GM12878 (cell line): ENCODE measurements around the gene FMNL2. TPM values are rescaled to one million over a fixed set of nuclear protein-coding genes. Genes with fewer than 3 reads are reported as not detected.

ENCODE experiments used
- ATAC-seq: fragments of 200-7000 bp; cut with Tn5 transposase; 3 replicates; pipeline ENCODE4 v1.9.1; 2020; ENCODE audit warnings: mild to moderate bottlenecking, moderate library complexity
- BruUV-seq: library from RNA; stranded (reverse); fragments of 400-500 nt; replicated peaks from 2 replicates; lab custom pipeline; 2021; lab: Mats Ljungman, UMichigan
- CTCF ChIA-PET: fragments of 300-600 bp; sonication (Branson Sonifier 250); formaldehyde crosslinking; extraction: SDS; loops from one replicate; lab custom pipeline; 2021; ENCODE audit warnings: inconsistent platforms; lab: Yijun Ruan, JAX
- POLR2A ChIA-PET: fragments of 350-600 bp; formaldehyde crosslinking; extraction: SDS; loops from one replicate; lab custom pipeline; 2021; ENCODE audit warnings: inconsistent platforms; lab: Charles Lee
- RAD21 ChIA-PET: fragments of 300-600 bp; sonication (Branson Sonifier 250); formaldehyde crosslinking; loops from one replicate; lab custom pipeline; 2023; ENCODE audit warnings: antibody characterized with exemption; ENCODE audit not compliant: unreplicated experiment; lab: Charles Lee
- SMC1A ChIA-PET: fragments of 300-600 bp; sonication (Branson Sonifier 250); formaldehyde crosslinking; loops from one replicate; lab custom pipeline; 2023; ENCODE audit not compliant: unreplicated experiment, uncharacterized antibody; lab: Charles Lee
- DNase-seq: peaks from one replicate; pipeline ENCODE4 v3.0.0-alpha.2; 2011; ENCODE audit warnings: low read depth, low spot score
- FAIRE-seq: peaks from 3 replicates; lab custom pipeline; 2011; peaks lifted over from hg19 to GRCh38; lab: Jason Lieb, UNC
- H2AFZ ChIP-seq: 2 replicates; pipeline ENCODE4 v1.6.0; 2011; ENCODE audit warnings: low read depth, low read length, control low read depth; ENCODE audit not compliant: control insufficient read depth
- H3K27ac ChIP-seq: 2 replicates; pipeline ENCODE4 v1.5.1; 2011; ENCODE audit warnings: control low read depth; ENCODE audit not compliant: control insufficient read depth, insufficient read depth
- H3K27me3 ChIP-seq, 2 experiments: replicated peaks in 1 of 2; 2 replicates each; pipeline versions ENCODE4 v1.6.0 to v1.6.1; 2011; ENCODE audit warnings: low read length in 1 of 2; ENCODE audit not compliant: control insufficient read depth in 2 of 2, insufficient read depth in 2 of 2
- H3K36me3 ChIP-seq, 2 experiments: 2 replicates each; pipeline ENCODE4 v1.5.1; 2011; ENCODE audit warnings: low read length in 1 of 2; ENCODE audit not compliant: control insufficient read depth in 2 of 2, insufficient read depth in 2 of 2
- H3K4me1 ChIP-seq: 2 replicates; pipeline ENCODE4 v1.6.1; 2011; ENCODE audit warnings: mild to moderate bottlenecking, low read length, moderate library complexity, mixed read lengths; ENCODE audit not compliant: control insufficient read depth, insufficient read depth
- H3K4me2 ChIP-seq: 2 replicates; pipeline ENCODE4 v1.6.0; 2011; ENCODE audit warnings: control low read depth; ENCODE audit not compliant: control insufficient read depth, insufficient read depth
- H3K4me3 ChIP-seq: fragments of 200-600 bp; sonication (generic); 2 replicates; pipeline ENCODE4 v1.5.1; 2016
- H3K79me2 ChIP-seq: 2 replicates; pipeline ENCODE4 v1.6.0; 2011; ENCODE audit warnings: low read length; ENCODE audit not compliant: control insufficient read depth, insufficient read depth
- H3K9ac ChIP-seq: 2 replicates; pipeline ENCODE4 v1.8.0; 2011; ENCODE audit warnings: low read length, control low read depth, mixed read lengths; ENCODE audit not compliant: control insufficient read depth, insufficient read depth
- H3K9me3 ChIP-seq: replicated peaks from 3 replicates; pipeline ENCODE4 v1.5.1; 2011; ENCODE audit warnings: mild to moderate bottlenecking, low read length; ENCODE audit not compliant: control insufficient read depth, insufficient read depth
- H4K20me1 ChIP-seq: 2 replicates; pipeline ENCODE4 v1.6.0; 2011; ENCODE audit not compliant: control insufficient read depth, insufficient read depth
- CREM ChIP-seq: IDR thresholded peaks from 2 replicates; pipeline ENCODE4 v1.6.1; 2014; ENCODE audit warnings: antibody characterized with exemption, low read depth
- NFIC ChIP-seq: IDR thresholded peaks from 2 replicates; pipeline ENCODE4 v1.6.1; 2012; ENCODE audit warnings: low read depth, mild to moderate bottlenecking, inconsistent platforms, low read length, moderate library complexity
- NRF1 ChIP-seq: conservative IDR thresholded peaks from 2 replicates; pipeline ENCODE4 v1.6.1; 2011; ENCODE audit warnings: mild to moderate bottlenecking, low read depth, low read length, improper control_type of control experiment
- PAX8 ChIP-seq: fragments of 450-650 bp; IDR thresholded peaks from 2 replicates; pipeline ENCODE4 v1.6.1; 2017; ENCODE audit warnings: mild to moderate bottlenecking, moderate library complexity
- RELA ChIP-seq: fragments of 450-650 bp; IDR thresholded peaks from 2 replicates; pipeline ENCODE4 v1.8.0; 2014; ENCODE audit warnings: borderline replicate concordance; ENCODE audit not compliant: partially characterized antibody
- SIX5 ChIP-seq: IDR thresholded peaks from 2 replicates; pipeline ENCODE4 v1.6.1; 2011; ENCODE audit warnings: mild to moderate bottlenecking, low read depth, low read length, moderate library complexity; ENCODE audit not compliant: severe bottlenecking
- SRF ChIP-seq, 2 experiments: IDR thresholded peaks; 2 replicates each; pipeline ENCODE4 v1.6.1; 2011; ENCODE audit warnings: low read depth in 2 of 2, low read length in 2 of 2, mild to moderate bottlenecking in 1 of 2, moderate library complexity in 1 of 2
- STAT3 ChIP-seq: IDR thresholded peaks from 2 replicates; pipeline ENCODE4 v1.6.1; 2011; ENCODE audit warnings: low read depth, low read length, improper control_type of control experiment
- TCF12 ChIP-seq: IDR thresholded peaks from 2 replicates; pipeline ENCODE4 v1.6.1; 2011; ENCODE audit warnings: low read depth, mild to moderate bottlenecking, low read length
- WGBS: methylation state at CpG from one replicate; pipeline ENCODE4 v1.1.6; 2016; ENCODE audit warnings: low lambda C conversion rate; ENCODE audit not compliant: insufficient replicate concordance, insufficient coverage; ENCODE audit errors: missing lambda C conversion rate; 5-methylcytosine and 5-hydroxymethylcytosine counted together
- in situ Hi-C: fragments of 300-500 bp; cut with MboI; formaldehyde crosslinking; loops from 9 replicates; pipeline ENCODE4 v1.14.3; 2018; ENCODE audit warnings: mixed read lengths
- intact Hi-C: fragments of 100-400 bp; cut with micrococcal nuclease; formaldehyde crosslinking; loops from one replicate; pipeline ENCODE4 v1.14.2; 2022; ENCODE audit not compliant: unreplicated experiment
- polyA plus RNA-seq, 11 experiments: library from polyadenylated mRNA; depleted of rRNA in 4 of 11; unstranded in 6 of 11; stranded (reverse) in 5 of 11; fragments of >200 nt; fragmentation: Nextera tagmentation in 4 of 11; fragmentation: Illumina TruSeq in 1 of 11; extraction: Ambion mirVana in 4 of 11; extraction: Trizol in 1 of 11; gene quantifications; 1 replicate in 1 of 11; 2 replicates in 10 of 11; pipeline versions ENCODE4 v1.2.1 to v1.2.3, GENCODE V29; 2011 to 2016; ENCODE audit warnings: inconsistent platforms in 2 of 11, missing spikeins in 2 of 11, low read depth in 1 of 11
- total RNA-seq, 4 experiments: library from RNA; depleted of rRNA in 3 of 4; stranded (reverse); fragments of >200 nt in 3 of 4; fragmentation: Illumina TruSeq in 1 of 4; extraction: Trizol in 1 of 4; gene quantifications; 2 replicates each; pipeline versions ENCODE4 v1.2.1 to v1.2.3, GENCODE V29; 2013 to 2021
- TF ChIP-seq, protein P1 (sequence below): fragments of 150-350 bp; IDR thresholded peaks from 2 replicates; pipeline ENCODE4 v1.6.1; 2016; ENCODE audit warnings: low read depth, low read length
- TF ChIP-seq, protein P2 (sequence below): fragments of 150-350 bp; IDR thresholded peaks from 2 replicates; pipeline ENCODE4 v1.6.1; 2014; ENCODE audit warnings: mild to moderate bottlenecking, low read depth, low read length

FMNL2 gene
- total and polyA plus RNA-seq, 10 of the 15 experiments (the other 5 are each of a cell fraction or from before 2014, with no cell fraction given), result 0.13 to 9.9 (median 0.35) TPM

DNA sequence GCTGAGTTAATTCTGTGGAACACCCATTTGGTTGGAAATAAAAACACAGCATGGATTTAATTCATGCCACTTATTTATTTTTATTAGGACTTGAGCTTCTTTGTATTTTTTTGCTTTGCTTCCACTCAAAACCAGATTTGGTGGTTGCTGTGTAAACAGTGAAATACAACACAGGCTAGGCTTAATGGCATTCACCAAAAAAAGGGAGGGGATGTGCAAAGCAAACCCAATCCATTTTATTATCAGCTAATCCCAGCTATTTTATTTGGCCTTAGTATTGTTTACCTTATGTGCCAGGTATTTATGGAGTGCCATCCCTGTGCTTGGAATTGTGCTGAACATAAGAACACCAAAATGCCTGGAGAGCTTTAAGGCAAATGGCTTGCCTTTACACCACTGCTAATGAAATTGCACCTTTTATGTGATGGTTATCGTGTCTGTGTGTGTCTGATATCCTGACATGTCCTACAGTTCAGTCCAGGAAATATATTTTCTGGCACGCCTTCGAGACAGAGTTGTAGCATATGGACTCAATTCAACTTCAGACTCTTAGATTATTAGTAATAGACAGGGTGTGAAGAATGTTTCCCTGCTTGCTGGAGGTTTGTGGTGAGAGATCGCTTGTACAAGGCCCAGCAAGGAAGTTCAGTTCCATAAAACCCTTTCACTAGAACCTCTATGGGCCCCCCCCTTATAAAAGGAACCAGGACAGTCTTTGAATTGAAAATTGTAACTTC is 282.6 kb downstream of the FMNL2 start:
- DNase-seq, result no peak
- no peak for ATAC-seq
- intact Hi-C loops, result no loop called here

DNA sequence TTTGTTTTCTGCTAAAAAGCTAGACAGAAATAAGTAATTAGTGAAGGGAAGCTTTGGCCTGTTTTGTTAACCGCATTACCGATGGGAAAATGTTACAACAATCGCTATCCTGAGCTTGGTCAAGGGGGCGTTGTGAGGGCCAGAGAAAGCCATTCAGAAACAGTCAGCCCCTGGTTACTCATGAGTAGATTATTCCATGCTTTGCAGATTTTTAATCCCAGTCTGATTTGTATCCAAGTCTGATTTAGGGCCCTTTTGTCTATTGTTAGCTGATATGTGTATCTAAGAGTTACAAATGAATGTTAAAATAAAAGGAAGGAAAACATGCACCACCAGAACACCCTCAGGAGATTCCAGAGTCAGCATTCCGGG is 283.2 kb downstream of the FMNL2 start:
- DNase-seq, result no peak
- no peak for TF ChIP-seq TCF12
- TF ChIP-seq CREM, result no peak
- TF ChIP-seq, protein P1, sequence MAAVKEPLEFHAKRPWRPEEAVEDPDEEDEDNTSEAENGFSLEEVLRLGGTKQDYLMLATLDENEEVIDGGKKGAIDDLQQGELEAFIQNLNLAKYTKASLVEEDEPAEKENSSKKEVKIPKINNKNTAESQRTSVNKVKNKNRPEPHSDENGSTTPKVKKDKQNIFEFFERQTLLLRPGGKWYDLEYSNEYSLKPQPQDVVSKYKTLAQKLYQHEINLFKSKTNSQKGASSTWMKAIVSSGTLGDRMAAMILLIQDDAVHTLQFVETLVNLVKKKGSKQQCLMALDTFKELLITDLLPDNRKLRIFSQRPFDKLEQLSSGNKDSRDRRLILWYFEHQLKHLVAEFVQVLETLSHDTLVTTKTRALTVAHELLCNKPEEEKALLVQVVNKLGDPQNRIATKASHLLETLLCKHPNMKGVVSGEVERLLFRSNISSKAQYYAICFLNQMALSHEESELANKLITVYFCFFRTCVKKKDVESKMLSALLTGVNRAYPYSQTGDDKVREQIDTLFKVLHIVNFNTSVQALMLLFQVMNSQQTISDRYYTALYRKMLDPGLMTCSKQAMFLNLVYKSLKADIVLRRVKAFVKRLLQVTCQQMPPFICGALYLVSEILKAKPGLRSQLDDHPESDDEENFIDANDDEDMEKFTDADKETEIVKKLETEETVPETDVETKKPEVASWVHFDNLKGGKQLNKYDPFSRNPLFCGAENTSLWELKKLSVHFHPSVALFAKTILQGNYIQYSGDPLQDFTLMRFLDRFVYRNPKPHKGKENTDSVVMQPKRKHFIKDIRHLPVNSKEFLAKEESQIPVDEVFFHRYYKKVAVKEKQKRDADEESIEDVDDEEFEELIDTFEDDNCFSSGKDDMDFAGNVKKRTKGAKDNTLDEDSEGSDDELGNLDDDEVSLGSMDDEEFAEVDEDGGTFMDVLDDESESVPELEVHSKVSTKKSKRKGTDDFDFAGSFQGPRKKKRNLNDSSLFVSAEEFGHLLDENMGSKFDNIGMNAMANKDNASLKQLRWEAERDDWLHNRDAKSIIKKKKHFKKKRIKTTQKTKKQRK, result no peak
- TF ChIP-seq, protein P2, sequence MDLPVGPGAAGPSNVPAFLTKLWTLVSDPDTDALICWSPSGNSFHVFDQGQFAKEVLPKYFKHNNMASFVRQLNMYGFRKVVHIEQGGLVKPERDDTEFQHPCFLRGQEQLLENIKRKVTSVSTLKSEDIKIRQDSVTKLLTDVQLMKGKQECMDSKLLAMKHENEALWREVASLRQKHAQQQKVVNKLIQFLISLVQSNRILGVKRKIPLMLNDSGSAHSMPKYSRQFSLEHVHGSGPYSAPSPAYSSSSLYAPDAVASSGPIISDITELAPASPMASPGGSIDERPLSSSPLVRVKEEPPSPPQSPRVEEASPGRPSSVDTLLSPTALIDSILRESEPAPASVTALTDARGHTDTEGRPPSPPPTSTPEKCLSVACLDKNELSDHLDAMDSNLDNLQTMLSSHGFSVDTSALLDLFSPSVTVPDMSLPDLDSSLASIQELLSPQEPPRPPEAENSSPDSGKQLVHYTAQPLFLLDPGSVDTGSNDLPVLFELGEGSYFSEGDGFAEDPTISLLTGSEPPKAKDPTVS, result no peak
- TF ChIP-seq SIX5, result no peak
- TF ChIP-seq PAX8, result no peak
- TF ChIP-seq, all 136 proteins: peak for 0
- H3K4me1 ChIP-seq, result peaks cover 5% of the 10 kb centered on the region
- no peaks in the 10 kb centered on the region for H3K79me2 ChIP-seq
- FAIRE-seq, result no peak
- no peaks in the 10 kb centered on the region for H3K27me3 ChIP-seq
- ChIA-PET CTCF (interaction anchor here (0.8 to 4.4 kb wide), 6 partner anchors 9 to 593 kb away, joined by 3 to 23 read pairs (median 3); no protein-coding TSS in a partner anchor), POLR2A (interaction anchor here (1.2 kb wide), 1 partner anchor 12 kb away, joined by 16 read pairs; no protein-coding TSS in a partner anchor), SMC1A (interaction anchor here (0.6 to 1.8 kb wide), 6 partner anchors 8 to 434 kb away, joined by 3 to 6 read pairs (median 4); no protein-coding TSS in a partner anchor), RAD21 (interaction anchor here (0.7 to 1.6 kb wide), 2 partner anchors 442 kb away, joined by 3 read pairs; partner anchors contain the start of gene STAM2)
- no peak overlapping the region for H3K4me2 ChIP-seq
- no peak for ATAC-seq
- H2AFZ ChIP-seq, result no peak overlapping the region
- intact Hi-C loops (no loop called here), in situ Hi-C loops (no loop called here)
- no peak overlapping the region for H3K27ac ChIP-seq
- no peak overlapping the region for H3K9ac ChIP-seq
- H3K9me3 ChIP-seq, result no peaks in the 10 kb centered on the region
- no peak overlapping the region for H3K4me3 ChIP-seq
- H4K20me1 ChIP-seq, result no peaks in the 10 kb centered on the region
- no peaks in the 10 kb centered on the region for H3K36me3 ChIP-seq
- BruUV-seq, result no TSS peak
- WGBS, result 72% methylated on average over 5 of the region's 5 CpGs

More for the DNA sequence above, 282.6 kb downstream of the FMNL2 start:
- no peak for TF ChIP-seq STAT3
- no peak for TF ChIP-seq RELA
- no peak for TF ChIP-seq NRF1
- TF ChIP-seq NFIC, result no peak
- TF ChIP-seq SRF (IDR thresholded peaks at IDR 0.05; ENCODE audit: low read depth in 2 of 2, low read length in 2 of 2), result no peak
- SMC1A ChIA-PET, result interaction anchor here (0.6 to 1.8 kb wide), 7 partner anchors 9 to 433 kb away, joined by 3 to 6 read pairs (median 4); no protein-coding TSS in a partner anchor
- CTCF ChIA-PET, result interaction anchor here (0.6 to 4.4 kb wide), 6 partner anchors 9 to 592 kb away, joined by 3 to 23 read pairs (median 3); no protein-coding TSS in a partner anchor
- Histone ChIP-seq H3K4me1 (peaks cover 9% of the 10 kb centered on the region), H2AFZ (no peak overlapping the region), H3K36me3 (no peaks in the 10 kb centered on the region), H3K9ac (no peak overlapping the region), H4K20me1 (no peaks in the 10 kb centered on the region), H3K4me2 (no peak overlapping the region), H3K79me2 (no peaks in the 10 kb centered on the region), H3K27me3 (no peaks in the 10 kb centered on the region), H3K4me3 (no peak overlapping the region), H3K27ac (no peak overlapping the region), H3K9me3 (no peaks in the 10 kb centered on the region)
- FAIRE-seq, result no peak
- RAD21 ChIA-PET, result interaction anchor here (1.6 kb wide), 1 partner anchor 442 kb away, joined by 3 read pairs; the partner anchor contains the start of gene STAM2
- WGBS, result 84% methylated on average over 4 of the region's 4 CpGs
- in situ Hi-C loops, result no loop called here
- BruUV-seq, result no TSS peak
- POLR2A ChIA-PET, result interaction anchor here (1.2 kb wide), 1 partner anchor 11 kb away, joined by 16 read pairs; no protein-coding TSS in a partner anchor
